ENCODE results near the gene C1orf87.

Gene C1orf87

DNA sequence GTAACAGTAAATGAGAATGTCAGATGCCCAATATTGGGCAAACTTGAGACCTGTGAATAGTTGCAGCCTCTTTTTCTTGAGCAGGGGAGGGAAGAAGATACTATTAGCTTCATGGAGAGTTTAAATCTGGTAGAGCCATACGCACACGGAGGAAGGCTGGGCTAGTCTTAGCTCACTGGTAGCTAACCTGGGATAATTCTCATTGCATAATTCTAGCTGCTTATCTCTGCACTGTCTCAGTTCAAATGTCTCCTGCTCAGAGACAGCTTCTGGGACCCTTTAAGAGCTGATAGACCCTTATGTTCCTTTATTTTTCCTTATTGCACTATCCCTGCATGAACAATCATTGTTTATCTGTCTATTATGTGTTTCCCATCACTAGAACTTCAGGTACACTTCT, 8.4 kb downstream of the C1orf87 start:
- DNase-seq (ENCODE audit: low read depth in 1 of 2, low spot score in 1 of 2): no peak

DNA sequence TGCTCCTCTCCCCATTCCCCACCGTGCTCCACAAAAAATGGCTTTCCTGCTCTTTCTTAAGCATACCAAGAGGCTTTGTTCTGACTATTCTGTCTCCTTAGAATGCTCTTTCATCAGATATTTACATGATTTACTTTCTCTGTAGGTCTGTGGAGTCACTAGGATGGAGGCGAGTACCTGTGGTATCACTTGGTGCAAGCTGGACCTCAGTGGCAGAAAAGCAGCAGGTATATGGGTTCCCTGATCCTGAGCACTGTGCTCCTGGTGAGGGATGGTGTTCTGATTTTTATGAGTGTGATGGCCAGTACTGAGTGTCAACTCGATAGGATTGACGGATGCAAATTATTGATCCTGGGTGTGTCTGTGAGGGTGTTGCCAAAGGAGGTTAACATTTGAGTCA, 10.0 kb downstream of the C1orf87 start:
- DNase-seq (ENCODE audit: low read depth in 1 of 2, low spot score in 1 of 2): no peak

DNA sequence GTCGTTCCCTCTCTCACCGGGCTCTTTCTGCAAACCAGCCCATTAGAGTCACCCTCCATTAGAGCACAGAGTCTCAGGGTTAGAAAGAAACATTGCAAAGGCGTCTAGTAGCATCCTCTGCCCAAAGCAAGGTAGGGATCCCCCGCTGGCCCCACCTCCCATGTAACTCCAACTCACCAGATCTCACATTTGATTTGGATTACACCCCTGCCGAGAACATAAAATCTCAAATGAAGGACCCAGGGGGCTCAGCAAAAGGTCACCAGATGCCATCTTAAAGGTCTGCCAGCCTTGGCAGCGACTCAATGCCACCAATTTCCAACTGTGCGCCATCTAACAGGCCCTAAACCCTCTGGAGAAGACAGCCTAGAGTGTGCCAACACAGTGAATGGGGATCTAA, 14.1 kb downstream of the C1orf87 start:
- no peak for DNase-seq (ENCODE audit: low read depth in 1 of 2, low spot score in 1 of 2)

DNA sequence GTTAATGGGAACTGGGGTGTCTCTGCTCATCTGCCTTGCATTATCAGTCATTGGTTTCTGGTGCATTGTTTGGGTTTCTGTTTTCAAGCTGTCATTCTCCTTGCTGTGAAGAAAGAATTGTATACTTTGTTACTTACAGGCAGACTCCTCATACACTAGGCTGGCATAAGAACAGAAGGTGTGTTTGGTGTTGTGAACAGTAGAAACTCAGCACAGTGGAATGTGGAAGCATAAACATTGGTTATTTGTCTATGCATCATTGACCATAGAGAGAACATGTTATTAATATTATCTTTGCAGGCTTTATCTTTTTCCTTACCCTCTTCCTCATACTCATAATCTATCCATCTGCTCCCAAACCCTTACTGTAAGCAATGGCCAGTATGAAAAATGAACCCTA, 18.2 kb downstream of the C1orf87 start:
- DNase-seq (ENCODE audit: low read depth in 1 of 2, low spot score in 1 of 2): no peak

DNA sequence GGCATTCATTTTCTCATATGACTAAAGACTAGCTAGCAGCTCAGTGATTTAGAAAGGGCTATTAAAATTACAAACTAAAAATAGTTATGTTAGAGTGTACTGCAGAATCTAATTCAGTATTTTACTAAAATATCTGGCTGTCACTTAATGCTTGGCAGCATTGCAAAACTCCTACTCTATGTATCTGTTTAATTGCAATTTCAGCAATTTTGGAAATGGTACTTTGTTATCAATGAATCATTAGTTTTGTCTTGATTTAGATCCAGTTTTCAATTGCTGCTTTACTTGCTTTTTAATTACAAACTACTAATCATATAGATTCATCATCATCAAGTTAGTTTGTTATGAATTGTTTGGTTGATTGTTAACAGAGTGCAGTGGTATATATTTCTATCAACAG, 19.2 kb downstream of the C1orf87 start:
- DNase-seq (ENCODE audit: low read depth in 1 of 2, low spot score in 1 of 2): no peak

DNA sequence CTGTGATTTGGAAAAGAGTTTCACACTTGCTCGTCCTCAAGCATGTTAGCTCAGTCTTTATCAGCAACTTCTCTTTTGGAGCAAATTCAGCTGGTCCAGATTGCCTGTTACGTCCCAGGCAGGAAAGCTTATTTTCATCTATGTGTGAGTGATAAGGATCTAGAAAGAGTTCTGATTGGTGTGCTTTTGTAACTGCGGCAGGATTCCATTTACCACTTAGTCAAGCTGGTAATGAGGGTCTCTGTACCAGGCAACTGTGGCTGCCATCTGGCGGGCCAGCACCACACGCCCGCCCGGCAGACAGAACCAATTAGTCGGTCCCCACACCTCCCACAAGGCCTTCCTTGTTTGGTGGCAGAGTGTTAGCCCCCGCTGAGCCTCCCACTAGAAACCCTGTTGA, 21.0 kb downstream of the C1orf87 start:
- DNase-seq (ENCODE audit: low read depth in 1 of 2, low spot score in 1 of 2): no peak

DNA sequence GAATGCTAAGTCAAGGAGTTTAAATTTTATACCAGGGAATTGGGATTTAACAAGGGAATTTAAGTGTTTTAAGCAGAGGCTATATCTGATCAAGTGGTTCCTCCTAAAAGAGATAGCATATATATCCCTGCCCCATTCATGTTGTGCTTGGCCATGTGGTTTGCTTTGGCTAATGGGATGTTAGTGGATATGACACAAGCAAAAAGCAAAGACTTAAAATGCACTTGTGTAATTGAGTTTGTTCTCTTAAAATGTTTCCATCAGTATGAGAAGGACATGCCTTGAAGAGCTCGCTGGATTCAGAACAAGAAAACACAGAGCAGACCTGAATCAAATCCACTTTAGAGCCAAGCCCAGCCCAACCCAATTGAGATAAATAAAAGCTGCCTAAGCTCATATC, 22.4 kb downstream of the C1orf87 start:
- no peak for DNase-seq (ENCODE audit: low read depth in 1 of 2, low spot score in 1 of 2)

DNA sequence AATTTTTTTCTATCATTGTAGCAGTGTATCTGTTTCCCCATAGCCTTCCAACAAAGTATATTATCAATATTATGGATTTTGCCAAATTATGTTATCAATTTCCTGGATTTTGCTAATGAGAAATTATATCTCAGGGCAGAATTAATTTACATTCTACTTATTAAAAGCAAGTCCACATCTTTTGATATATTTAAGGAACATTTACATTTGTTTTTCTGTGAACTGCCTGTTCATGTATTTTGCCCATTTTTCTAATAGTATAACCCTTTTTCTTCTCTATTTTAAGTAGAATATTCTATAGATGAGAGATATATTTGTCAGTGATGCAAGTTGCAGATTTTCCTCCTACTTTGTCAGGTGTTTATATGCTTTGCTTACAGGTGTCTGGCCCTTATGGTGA, 24.4 kb downstream of the C1orf87 start:
- DNase-seq (ENCODE audit: low read depth in 1 of 2, low spot score in 1 of 2): no peak

DNA sequence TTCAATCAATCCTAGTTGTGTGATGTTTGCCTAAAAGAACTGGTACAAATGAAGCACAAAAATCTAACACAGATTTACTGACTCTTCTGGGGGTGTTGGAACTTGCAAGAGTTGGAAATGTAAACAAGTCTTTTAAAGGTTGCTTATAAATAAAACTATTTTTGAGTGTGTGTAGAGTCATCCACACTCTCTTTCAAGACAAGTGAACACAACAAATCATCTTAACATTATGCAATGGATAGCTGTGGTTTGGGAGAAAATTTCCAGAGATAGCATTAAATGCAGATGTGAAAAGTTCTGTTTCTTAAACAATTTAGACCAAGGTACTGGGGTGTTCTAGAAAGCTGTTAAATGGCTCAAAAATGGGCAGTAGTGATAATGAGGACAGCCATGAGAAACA, 28.7 kb downstream of the C1orf87 start:
- no peak for DNase-seq (ENCODE audit: low read depth in 1 of 2, low spot score in 1 of 2)

DNA sequence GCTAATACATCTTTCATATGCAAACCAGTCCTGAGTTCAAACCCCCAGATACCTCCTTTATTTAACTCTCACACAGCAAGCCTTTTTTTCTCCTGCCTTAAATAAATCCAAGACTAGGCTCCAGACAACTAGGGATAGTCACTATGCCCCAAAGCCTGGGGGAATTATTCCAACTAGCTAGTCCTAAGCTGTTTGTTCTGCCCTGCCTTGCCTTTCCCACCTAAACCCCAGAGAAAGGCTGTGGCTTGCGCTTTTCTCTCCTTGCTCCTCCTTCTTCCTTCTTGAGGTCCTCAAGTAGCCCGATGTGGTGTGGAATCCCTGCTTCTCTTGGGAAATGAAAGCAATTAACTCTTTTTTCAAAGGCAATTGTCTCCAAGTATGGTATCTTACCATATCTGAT, 31.8 kb downstream of the C1orf87 start:
- DNase-seq (ENCODE audit: low read depth in 1 of 2, low spot score in 1 of 2): no peak

DNA sequence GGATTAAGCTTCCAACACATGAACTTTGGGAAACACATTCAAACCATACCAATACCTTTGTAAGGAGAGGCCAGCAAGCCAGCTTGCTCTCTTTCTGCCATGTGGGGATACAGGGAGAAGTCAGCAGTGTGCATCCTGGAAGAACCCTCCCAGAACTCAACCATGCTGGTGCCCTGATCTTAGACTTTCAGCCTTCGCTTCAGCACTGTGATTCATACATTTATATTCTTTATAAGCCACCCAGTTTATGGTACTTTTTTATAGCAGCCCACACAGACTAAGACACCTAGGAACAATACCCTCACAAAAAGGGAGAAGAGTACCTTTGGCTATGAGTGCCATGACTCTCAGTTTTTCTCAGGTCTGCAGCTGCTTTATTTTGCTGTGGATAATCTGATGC, 35.9 kb downstream of the C1orf87 start:
- DNase-seq (ENCODE audit: low read depth in 1 of 2, low spot score in 1 of 2): no peak

DNA sequence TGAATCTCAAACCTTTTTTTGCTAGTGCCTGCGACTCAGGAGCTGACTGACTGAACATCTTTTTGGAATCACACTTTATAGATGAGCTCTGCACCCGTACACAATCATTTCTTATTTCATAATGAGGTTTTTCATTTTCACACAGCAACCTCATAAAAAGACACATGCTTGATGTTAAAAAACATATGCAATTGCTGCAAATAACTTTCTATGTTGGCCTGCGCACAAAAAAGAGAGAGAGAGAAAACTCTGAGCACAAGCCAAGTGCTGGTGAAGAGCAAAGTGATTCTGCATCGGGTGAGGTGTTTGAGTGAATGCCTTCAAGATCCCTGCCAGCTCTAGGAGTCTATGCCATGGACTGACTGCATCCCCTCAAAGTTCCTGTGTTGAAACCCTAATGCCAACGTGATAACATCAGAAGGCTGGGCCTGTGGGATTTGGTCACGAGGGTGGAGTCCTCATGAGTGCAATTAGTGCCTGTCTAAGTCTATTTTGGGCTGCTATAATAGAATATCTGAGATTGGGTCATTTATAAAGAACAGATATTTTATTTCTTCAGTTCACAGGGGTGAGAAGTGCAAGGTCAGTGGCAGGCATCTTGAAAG, 36.6 kb downstream of the C1orf87 start:
- no peak for DNase-seq (ENCODE audit: low read depth in 1 of 2, low spot score in 1 of 2)

DNA sequence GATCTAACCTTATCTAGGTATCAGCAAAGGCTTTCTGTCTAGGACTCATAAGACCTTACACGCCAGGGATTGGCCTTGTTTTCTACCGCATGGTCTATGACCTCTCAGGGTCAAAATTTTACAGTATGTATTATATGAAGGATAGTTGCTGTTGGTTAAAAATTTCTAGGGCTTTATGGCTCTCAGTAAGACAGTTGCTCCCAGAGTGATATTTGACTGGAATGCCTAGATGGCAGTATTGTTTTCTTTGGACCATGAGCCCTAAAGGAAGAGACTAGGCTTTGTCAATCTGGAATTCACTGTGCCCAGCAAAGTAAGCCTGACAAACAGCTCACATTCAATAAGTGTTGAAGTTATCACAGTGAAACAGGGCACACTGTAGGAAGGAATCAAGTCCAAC, 37.6 kb downstream of the C1orf87 start:
- no peak for DNase-seq (ENCODE audit: low read depth in 1 of 2, low spot score in 1 of 2)

DNA sequence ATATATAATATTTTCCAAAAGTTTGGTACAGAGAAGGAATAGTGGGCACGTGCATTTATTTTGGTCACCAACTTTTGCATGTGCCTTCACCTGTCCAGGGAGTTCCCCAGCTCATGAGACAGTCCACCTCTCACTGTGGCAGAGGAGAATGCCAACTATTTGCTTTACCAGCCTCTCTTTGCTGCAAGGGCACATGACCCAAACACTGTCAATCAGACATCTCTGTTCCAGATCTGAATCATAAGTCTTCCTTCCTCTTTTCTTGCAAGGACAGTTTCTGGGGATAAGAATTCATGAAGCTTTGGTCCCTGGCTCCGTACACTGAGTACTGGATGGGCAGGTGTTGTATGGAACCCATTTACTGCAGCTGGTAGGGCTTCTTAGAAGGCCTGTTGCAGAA, 38.6 kb downstream of the C1orf87 start:
- no peak for DNase-seq (ENCODE audit: low read depth in 1 of 2, low spot score in 1 of 2)

DNA sequence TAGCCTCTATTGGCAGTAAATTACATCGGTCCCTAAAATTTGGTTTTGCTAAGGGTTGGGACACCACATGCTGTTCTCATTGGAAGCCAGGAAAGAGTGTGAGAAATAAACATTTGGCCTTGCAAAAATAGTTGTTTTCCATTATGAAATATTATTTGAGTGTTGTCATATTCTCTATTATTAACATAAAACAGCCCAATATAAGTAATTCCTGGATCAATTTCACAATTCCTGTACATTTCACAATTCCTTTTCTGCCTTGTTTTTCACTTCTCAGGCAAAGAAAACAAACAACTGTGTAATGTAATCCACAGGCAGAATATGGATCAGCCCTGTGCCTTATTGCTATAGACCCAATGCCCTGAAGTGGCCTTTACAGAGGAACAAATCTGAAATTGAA, 40.5 kb downstream of the C1orf87 start:
- no peak for DNase-seq (ENCODE audit: low read depth in 1 of 2, low spot score in 1 of 2)

DNA sequence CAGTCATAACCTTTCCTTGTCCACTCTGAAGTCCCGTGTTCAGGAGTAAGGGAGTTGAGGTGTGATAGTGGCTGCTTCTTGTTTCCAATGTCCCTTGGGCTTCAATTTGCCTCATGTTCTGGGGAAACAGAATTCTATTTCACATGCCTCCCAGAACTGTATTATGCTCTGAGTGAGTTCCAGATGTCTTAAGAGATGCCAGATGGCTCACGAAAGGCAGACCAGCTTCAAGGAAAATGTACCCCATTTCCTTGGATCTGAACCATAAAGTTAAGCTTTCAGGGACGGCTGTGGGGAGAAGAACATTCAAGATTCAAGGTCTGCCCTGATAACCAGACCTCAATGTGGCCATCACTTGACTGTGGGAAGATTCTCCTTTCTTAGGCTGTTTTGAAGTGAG, 42.4 kb downstream of the C1orf87 start:
- no peak for DNase-seq (ENCODE audit: low read depth in 1 of 2, low spot score in 1 of 2)

DNA sequence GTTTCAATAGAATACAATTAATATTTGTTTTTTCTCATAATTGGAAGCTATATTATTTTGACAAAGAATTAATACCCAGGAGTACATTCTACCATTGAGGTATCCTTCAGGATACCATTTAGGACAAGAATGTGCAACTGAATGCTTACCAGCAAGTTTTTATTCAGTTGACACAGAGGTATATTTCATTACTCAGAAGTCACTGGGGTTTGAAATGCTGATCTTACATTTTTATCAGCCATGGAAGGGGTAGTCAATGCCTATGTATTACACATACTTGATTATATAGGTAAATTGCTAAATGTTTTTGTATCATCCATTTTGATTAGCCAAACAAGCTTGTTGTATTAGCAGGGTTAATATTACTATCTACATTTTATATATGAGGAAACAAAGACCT, 48.0 kb downstream of the C1orf87 start:
- DNase-seq (ENCODE audit: low read depth in 1 of 2, low spot score in 1 of 2): no peak

DNA sequence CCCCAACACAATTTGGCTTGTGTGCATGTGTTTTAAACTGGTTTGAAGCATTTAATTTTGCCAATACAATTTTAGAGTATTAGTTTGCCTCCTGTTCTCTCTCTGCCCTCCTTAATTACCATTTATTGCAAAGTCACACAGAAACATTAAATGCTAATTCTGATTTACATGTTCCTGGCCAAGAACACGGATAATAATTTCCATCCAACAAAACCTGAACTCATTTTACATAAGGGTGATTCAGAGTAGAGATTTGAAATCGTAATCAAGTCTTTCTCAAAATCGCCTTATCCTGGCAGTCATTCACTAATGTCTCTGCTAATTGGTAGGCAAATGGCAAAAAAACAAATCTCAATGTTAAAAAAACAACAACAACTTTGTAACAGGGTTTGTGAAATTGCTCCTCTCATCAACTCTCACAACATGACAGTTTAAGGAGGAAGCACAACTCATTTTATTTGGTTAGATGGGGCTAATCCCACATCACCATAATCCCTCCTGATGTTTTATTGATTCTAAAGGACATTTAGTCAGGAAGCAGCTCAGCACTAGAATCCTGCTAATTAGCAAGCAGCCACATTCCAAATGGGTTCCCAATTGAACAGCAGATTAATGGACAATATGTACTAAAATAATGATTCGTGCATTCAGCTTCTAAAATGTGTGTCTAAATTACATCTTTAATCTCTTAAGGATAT, 55.9 kb downstream of the C1orf87 start:
- no peak for DNase-seq (ENCODE audit: low read depth in 1 of 2, low spot score in 1 of 2)

DNA sequence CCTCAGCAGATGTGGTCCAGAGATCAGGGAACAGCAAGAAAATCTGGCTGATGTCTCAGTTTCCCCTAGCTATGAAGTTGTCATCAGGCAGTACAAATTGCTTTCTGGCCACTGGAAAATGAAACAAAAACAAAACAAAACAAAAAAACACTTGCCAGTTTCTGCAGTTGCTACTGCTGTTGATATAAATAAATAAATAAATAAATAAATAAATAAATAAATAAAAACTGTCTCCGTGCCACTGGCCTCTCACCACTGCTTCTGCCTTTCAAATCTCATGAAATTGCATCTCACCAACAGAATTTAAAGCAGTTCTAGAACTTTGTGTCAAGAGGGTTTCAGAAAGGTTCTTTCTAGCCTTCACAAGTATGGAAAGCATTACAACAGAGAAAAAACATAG, 62.9 kb downstream of the C1orf87 start:
- no peak for DNase-seq (ENCODE audit: low read depth in 1 of 2, low spot score in 1 of 2)

DNA sequence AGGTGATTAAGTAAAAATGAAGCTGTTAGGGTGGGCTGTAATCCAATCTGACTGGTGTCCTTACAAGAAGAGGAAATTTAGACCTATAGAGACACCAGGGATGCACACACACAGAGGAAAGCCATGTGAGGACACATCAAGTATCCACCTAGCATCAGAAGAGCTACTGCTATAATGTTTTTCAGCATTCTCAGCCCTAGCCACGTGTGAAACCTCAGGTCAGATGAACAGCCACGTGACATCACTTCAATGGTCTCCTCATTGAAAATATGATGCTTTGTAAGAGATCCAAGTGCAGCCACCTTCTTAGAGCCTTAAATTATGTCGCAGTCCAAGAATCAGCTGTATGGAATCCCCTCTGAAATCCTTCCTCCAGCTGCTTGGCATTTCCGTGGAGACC, 65.1 kb downstream of the C1orf87 start:
- DNase-seq (ENCODE audit: low read depth in 1 of 2, low spot score in 1 of 2): no peak

DNA sequence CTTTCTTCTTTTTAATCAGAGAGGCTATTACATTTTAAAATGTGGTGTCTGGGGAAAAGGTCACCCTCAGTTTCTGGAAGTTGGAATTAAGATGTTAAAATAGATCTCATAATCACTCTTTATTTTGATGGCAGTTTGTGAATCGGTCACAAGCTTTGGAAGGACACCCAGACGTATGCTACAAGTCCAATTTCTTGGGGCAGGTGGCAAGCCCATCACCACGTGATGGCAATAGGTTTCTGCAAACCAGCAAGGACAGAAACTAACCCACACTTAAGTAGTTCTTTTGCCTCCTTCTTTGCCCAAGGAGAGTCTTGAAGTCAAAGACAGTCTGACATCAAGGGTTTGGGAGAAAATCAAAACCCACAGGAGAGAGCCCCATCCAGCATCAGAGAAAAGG, 72.9 kb downstream of the C1orf87 start:
- DNase-seq (ENCODE audit: low read depth in 1 of 2, low spot score in 1 of 2): no peak

DNA sequence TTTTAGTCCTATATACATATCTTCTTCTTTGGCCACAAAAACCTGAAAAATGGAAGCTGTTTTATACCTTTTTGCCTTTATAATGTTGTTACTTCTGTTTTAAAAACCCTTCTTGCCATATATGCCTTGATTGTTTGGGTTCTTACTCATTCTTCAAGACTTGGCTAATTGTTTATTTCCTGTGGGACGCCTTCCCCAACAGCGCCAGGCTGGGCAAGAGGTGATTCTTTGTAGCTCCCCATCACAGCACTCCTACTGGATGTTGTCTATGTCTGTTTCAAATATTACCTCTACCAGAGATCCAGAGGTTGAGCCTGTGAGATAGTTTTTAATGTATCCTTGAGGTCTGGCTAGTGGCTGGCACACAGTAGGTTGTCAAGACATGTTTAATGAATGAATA, 73.8 kb downstream of the C1orf87 start:
- no peak for DNase-seq (ENCODE audit: low read depth in 1 of 2, low spot score in 1 of 2)

DNA sequence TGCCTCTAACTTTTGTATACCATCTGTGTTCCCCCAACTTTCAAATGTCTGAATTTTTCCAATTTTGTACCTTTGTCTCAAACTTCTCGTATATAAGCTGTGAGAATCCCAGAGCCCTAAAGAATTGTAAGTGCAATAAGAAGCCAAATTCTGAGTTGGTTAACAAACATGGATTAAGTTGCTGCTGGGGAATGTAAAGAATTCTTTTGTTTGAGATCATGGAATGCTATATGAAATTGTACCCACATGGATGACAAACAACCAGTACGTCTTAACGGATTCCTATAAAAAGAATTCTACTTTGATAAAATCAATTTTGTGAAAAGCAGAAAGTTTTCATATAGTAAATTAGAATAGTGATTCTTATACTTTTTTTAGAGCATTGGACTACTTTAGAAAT, 74.6 kb downstream of the C1orf87 start:
- DNase-seq (ENCODE audit: low read depth in 1 of 2, low spot score in 1 of 2): no peak
